HepG2 (cell line): ENCODE data around the gene LLGL2. TPM values are rescaled to one million over a fixed set of nuclear protein-coding genes. Genes with fewer than 3 reads are reported as not detected.
A peak's percentile ranks its signal among the peaks of the same experiment; 100 is the strongest.

Experiments used
- CCDC6 ChIP-seq: sonication (generic); formaldehyde crosslinking; IDR thresholded peaks from 2 replicates; pipeline ENCODE4 v1.8.1; 2022; ENCODE audit warnings: mild to moderate bottlenecking, missing genetic modification reagents, moderate library complexity
- GATAD1 ChIP-seq: IDR thresholded peaks from 2 replicates; pipeline ENCODE4 v1.6.1; 2016; ENCODE audit warnings: missing genetic modification reagents, missing compliant biosample characterization
- HDAC2 ChIP-seq: sonication (generic); formaldehyde crosslinking; IDR thresholded peaks from 2 replicates; pipeline ENCODE4 v1.4.0; 2020; ENCODE audit warnings: missing genetic modification reagents
- MED8 ChIP-seq: sonication (generic); formaldehyde crosslinking; IDR thresholded peaks from 2 replicates; pipeline ENCODE4 v1.8.1; 2023; ENCODE audit warnings: mild to moderate bottlenecking, missing genetic modification reagents; ENCODE audit not compliant: insufficient replicate concordance
- MXD3 ChIP-seq: IDR thresholded peaks from 2 replicates; pipeline ENCODE4 v1.6.1; 2016; ENCODE audit warnings: mild to moderate bottlenecking, missing biosample characterization, missing genetic modification reagents
- NCOA2 ChIP-seq: sonication (generic); formaldehyde crosslinking; IDR thresholded peaks from 2 replicates; pipeline ENCODE4 v1.8.0; 2022; ENCODE audit warnings: inconsistent platforms
- NFIB ChIP-seq: sonication (generic); formaldehyde crosslinking; IDR thresholded peaks from 2 replicates; pipeline ENCODE4 v1.9.0; 2021; ENCODE audit warnings: missing genetic modification reagents, mild to moderate bottlenecking, borderline replicate concordance
- PHF21A ChIP-seq: sonication (generic); formaldehyde crosslinking; IDR thresholded peaks from 2 replicates; pipeline ENCODE4 v1.5.0; 2020; ENCODE audit warnings: mild to moderate bottlenecking, missing genetic modification reagents
- POLR2AphosphoS2 ChIP-seq: IDR thresholded peaks from 2 replicates; pipeline ENCODE4 v1.6.1; 2011; ENCODE audit warnings: low read depth, low read length, improper control_type of control experiment
- POLR2G ChIP-seq: fragments of 200-400 bp; formaldehyde crosslinking; IDR thresholded peaks from 2 replicates; pipeline ENCODE4 v1.6.1; 2018; ENCODE audit warnings: mild to moderate bottlenecking, low read depth, low read length, moderate library complexity
- RAD21 ChIP-seq: fragments of 450-650 bp; formaldehyde crosslinking; IDR thresholded peaks from 2 replicates; pipeline ENCODE4 v1.5.0; 2020; ENCODE audit warnings: mild to moderate bottlenecking
- SP2 ChIP-seq: sonication (generic); formaldehyde crosslinking; IDR thresholded peaks from 2 replicates; pipeline ENCODE4 v1.5.1; 2020; ENCODE audit warnings: mild to moderate bottlenecking, missing genetic modification reagents
- STAG1 ChIP-seq: sonication (generic); formaldehyde crosslinking; IDR thresholded peaks from 2 replicates; pipeline ENCODE4 v1.4.0; 2020; ENCODE audit warnings: missing genetic modification reagents
- STAT6 ChIP-seq: sonication (generic); formaldehyde crosslinking; IDR thresholded peaks from 2 replicates; pipeline ENCODE4 v1.4.0; 2020; ENCODE audit warnings: missing genetic modification reagents, mild to moderate bottlenecking, borderline replicate concordance
- SYNCRIP ChIP-seq: fragments of 200-400 bp; formaldehyde crosslinking; IDR thresholded peaks from 2 replicates; pipeline ENCODE4 v1.6.1; 2018; ENCODE audit warnings: mild to moderate bottlenecking, low read depth, low read length; ENCODE audit not compliant: insufficient read depth
- ZBTB2 ChIP-seq: sonication (generic); formaldehyde crosslinking; IDR thresholded peaks from 2 replicates; pipeline ENCODE4 v1.8.0; 2022; ENCODE audit warnings: low read depth, missing genetic modification reagents
- ZNF605 ChIP-seq: sonication (generic); formaldehyde crosslinking; IDR thresholded peaks from 2 replicates; pipeline ENCODE4 v1.8.0; 2022; ENCODE audit warnings: mild to moderate bottlenecking, missing genetic modification reagents
- ZNF724P ChIP-seq: sonication (generic); formaldehyde crosslinking; IDR thresholded peaks from 2 replicates; pipeline ENCODE4 v1.8.0; 2022; ENCODE audit warnings: missing genetic modification reagents, borderline replicate concordance
- ZNF768 ChIP-seq: sonication (generic); formaldehyde crosslinking; IDR thresholded peaks from 2 replicates; pipeline ENCODE4 v1.4.0; 2020; ENCODE audit warnings: missing genetic modification reagents
- polyA plus RNA-seq, 8 experiments: library from polyadenylated mRNA; depleted of rRNA in 3 of 8; stranded (reverse) in 7 of 8; unstranded in 1 of 8; fragments of >200 nt; fragmentation: Illumina TruSeq in 4 of 8; extraction: Trizol in 4 of 8; gene quantifications; 2 replicates each; pipeline versions ENCODE4 v1.2.1 to v1.2.3, GENCODE V29; 2011 to 2016; ENCODE audit warnings: low read depth in 4 of 8, missing spikeins in 1 of 8, mixed read lengths in 1 of 8; ENCODE audit not compliant: insufficient read depth in 1 of 8
- total RNA-seq, 5 experiments: library from RNA; depleted of rRNA; stranded (reverse); fragments of >200 nt; fragmentation: Illumina TruSeq; extraction: Trizol; gene quantifications; 2 replicates each; pipeline ENCODE4 v1.2.3, GENCODE V29; 2016; ENCODE audit warnings: low read depth in 1 of 5
- TF ChIP-seq, protein P1 (sequence below): sonication (generic); formaldehyde crosslinking; IDR thresholded peaks from 2 replicates; pipeline ENCODE4 v1.8.0; 2022; ENCODE audit warnings: mild to moderate bottlenecking, missing genetic modification reagents
- TF ChIP-seq, protein P2 (sequence below): sonication (generic); formaldehyde crosslinking; IDR thresholded peaks from 2 replicates; pipeline ENCODE4 v1.5.1; 2020; ENCODE audit warnings: mild to moderate bottlenecking, missing genetic modification reagents

The LLGL2 gene
- total and polyA plus RNA-seq, 2 of the 13 experiments (the other 11 are each of a cell fraction or from before 2014, with no cell fraction given): 83.0 to 86.7 TPM

DNA sequence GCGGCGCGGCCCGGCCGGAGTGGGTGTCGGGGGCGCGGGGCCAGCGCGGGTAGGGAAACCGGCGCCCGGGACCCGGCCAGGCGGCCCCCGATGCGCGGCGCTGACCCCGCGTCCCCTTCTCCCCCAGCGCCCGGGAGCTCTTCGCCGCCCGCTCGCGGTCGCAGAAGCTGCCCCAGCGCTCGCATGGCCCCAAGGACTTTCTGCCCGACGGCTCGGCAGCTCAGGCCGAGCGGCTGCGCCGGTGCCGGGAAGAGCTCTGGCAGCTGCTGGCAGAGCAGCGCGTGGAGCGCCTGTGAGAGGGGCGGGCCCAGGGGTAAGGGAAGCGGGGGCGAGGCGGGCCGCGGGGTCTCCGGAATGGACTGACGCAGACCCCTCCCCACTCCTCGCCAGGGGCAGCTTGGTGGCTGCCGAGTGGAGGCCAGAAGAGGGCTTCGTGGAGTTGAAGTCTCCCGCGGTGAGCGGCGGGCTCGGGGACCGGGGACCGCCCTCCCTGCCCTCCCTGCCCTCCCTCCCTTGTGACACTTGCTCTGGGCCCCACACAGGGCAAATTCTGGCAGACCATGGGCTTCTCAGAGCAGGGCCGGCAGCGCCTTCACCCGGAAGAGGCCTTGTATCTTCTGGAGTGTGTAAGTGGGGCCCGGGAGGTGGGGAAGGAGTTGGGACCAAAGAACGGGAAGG, 8.7 kb upstream of the LLGL2 start (continued):
- TF ChIP-seq STAG1 (CRISPR knock-in tag) (no peak), ZNF768 (CRISPR knock-in tag) (peak; percentile 62), NCOA2 (CRISPR knock-in tag) (no peak), CCDC6 (CRISPR knock-in tag) (no peak), RAD21 (CRISPR knock-in tag) (no peak), SYNCRIP (no peak), MXD3 (0 out of 2 replicates have a peak, but pooled peaks have one; percentile 62), ZNF605 (CRISPR knock-in tag) (peak; percentile 72; the same call in 1 of the 2 replicates), NFIB (CRISPR knock-in tag) (no peak), POLR2AphosphoS2 (no peak), SP2 (CRISPR knock-in tag) (peak; percentile 6; the same call in 1 of the 2 replicates), PHF21A (CRISPR knock-in tag) (no peak), POLR2G (no peak), HDAC2 (CRISPR knock-in tag) (no peak), ZNF724P (no peak), GATAD1 (CRISPR knock-in tag) (0 out of 2 replicates have a peak, but pooled peaks have one; percentile 12), MED8 (CRISPR knock-in tag) (no peak), STAT6 (CRISPR knock-in tag) (no peak), ZBTB2 (no peak)
- TF ChIP-seq, protein P1, sequence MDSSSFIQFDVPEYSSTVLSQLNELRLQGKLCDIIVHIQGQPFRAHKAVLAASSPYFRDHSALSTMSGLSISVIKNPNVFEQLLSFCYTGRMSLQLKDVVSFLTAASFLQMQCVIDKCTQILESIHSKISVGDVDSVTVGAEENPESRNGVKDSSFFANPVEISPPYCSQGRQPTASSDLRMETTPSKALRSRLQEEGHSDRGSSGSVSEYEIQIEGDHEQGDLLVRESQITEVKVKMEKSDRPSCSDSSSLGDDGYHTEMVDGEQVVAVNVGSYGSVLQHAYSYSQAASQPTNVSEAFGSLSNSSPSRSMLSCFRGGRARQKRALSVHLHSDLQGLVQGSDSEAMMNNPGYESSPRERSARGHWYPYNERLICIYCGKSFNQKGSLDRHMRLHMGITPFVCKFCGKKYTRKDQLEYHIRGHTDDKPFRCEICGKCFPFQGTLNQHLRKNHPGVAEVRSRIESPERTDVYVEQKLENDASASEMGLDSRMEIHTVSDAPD (CRISPR knock-in tag): peak; percentile 58; the same call in 1 of the 2 replicates
- TF ChIP-seq, protein P2, sequence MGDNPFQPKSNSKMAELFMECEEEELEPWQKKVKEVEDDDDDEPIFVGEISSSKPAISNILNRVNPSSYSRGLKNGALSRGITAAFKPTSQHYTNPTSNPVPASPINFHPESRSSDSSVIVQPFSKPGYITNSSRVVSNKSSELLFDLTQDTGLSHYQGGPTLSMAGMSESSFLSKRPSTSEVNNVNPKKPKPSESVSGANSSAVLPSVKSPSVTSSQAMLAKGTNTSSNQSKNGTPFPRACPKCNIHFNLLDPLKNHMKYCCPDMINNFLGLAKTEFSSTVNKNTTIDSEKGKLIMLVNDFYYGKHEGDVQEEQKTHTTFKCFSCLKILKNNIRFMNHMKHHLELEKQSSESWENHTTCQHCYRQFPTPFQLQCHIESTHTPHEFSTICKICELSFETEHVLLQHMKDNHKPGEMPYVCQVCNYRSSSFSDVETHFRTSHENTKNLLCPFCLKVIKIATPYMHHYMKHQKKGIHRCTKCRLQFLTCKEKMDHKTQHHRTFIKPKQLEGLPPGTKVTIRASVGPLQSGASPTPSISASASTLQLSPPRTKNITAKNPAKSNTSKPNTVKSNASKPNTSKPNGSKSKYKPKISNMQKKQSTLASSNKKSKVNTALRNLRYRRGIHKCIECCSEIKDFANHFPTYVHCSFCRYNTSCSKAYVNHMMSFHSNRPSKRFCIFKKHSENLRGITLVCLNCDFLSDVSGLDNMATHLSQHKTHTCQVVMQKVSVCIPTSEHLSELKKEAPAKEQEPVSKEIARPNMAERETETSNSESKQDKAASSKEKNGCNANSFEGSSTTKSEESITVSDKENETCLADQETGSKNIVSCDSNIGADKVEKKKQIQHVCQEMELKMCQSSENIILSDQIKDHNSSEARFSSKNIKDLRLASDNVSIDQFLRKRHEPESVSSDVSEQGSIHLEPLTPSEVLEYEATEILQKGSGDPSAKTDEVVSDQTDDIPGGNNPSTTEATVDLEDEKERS (CRISPR knock-in tag): 0 out of 2 replicates have a peak, but pooled peaks have one; percentile 43
